Smooth muscle cell (in vitro differentiated cells): Measurements from ENCODE around the gene RAB32. TPM values are rescaled to one million over a fixed set of nuclear protein-coding genes. Genes with fewer than 3 reads are reported as not detected.

ENCODE experiments used
- DNase-seq: peaks from one replicate; lab custom pipeline; 2025; ENCODE audit not compliant: unreplicated experiment; lab: John Stamatoyannopoulos, UW
- H2AFZ ChIP-seq: fragments of 200-600 bp; sonication (generic); 2 replicates; pipeline ENCODE4 v1.6.0; 2016; ENCODE audit warnings: antibody characterized with exemption, low read depth, mild to moderate bottlenecking
- H3F3A ChIP-seq: fragments of 200-600 bp; sonication (generic); 2 replicates; pipeline ENCODE4 v1.6.0; 2017; ENCODE audit warnings: antibody characterized with exemption, low read depth
- H3K27ac ChIP-seq: fragments of 200-600 bp; sonication (generic); 2 replicates; pipeline ENCODE4 v1.5.1; 2016; ENCODE audit warnings: low read depth, mild to moderate bottlenecking
- H3K27me3 ChIP-seq: fragments of 200-600 bp; sonication (generic); 2 replicates; pipeline ENCODE4 v1.6.1; 2016; ENCODE audit warnings: low read depth, mild to moderate bottlenecking
- H3K36me3 ChIP-seq: fragments of 200-600 bp; sonication (generic); 2 replicates; pipeline ENCODE4 v1.5.1; 2016; ENCODE audit warnings: low read depth
- H3K4me1 ChIP-seq: fragments of 200-600 bp; sonication (generic); 2 replicates; pipeline ENCODE4 v1.5.1; 2016; ENCODE audit warnings: low read depth
- H3K4me2 ChIP-seq: fragments of 200-600 bp; sonication (generic); 2 replicates; pipeline ENCODE4 v1.6.0; 2016; ENCODE audit warnings: mild to moderate bottlenecking
- H3K4me3 ChIP-seq: fragments of 200-600 bp; sonication (generic); 2 replicates; pipeline ENCODE4 v1.5.1; 2016; ENCODE audit warnings: mild to moderate bottlenecking
- H3K79me2 ChIP-seq: fragments of 200-600 bp; sonication (generic); 2 replicates; pipeline ENCODE4 v1.6.0; 2016; ENCODE audit warnings: low read depth, mild to moderate bottlenecking
- H3K9ac ChIP-seq: fragments of 200-600 bp; sonication (generic); 2 replicates; pipeline ENCODE4 v1.6.0; 2016; ENCODE audit warnings: low read depth
- H3K9me3 ChIP-seq: fragments of 200-600 bp; sonication (generic); replicated peaks from 2 replicates; pipeline ENCODE4 v1.5.1; 2016; ENCODE audit warnings: low read depth
- H4K20me1 ChIP-seq: fragments of 200-600 bp; sonication (generic); 2 replicates; pipeline ENCODE4 v1.6.0; 2016; ENCODE audit warnings: low read depth
- WGBS: methylation state at CpG from one replicate; pipeline ENCODE4 v1.1.7; 2016; ENCODE audit warnings: low lambda C conversion rate; 5-methylcytosine and 5-hydroxymethylcytosine counted together
- polyA plus RNA-seq: library from polyadenylated mRNA; unstranded; fragments of >200 nt; fragmentation: Nextera tagmentation; extraction: Ambion mirVana; gene quantifications from 2 replicates; pipeline ENCODE4 v1.2.1, GENCODE V29; 2016
- total RNA-seq: library from RNA; depleted of rRNA; stranded (reverse); fragments of >200 nt; gene quantifications from 2 replicates; pipeline ENCODE4 v1.2.3, GENCODE V29; 2014
- TF ChIP-seq, protein P1 (sequence below): fragments of 200-600 bp; sonication (generic); IDR thresholded peaks from 2 replicates; pipeline ENCODE4 v1.5.1; 2017; ENCODE audit warnings: borderline replicate concordance, mild to moderate bottlenecking, antibody characterized with exemption; ENCODE audit not compliant: insufficient read depth, poor library complexity, severe bottlenecking

RAB32 gene
- total and polyA plus RNA-seq, 2 experiments from 2014 or later: 154 to 316 TPM

DNA sequence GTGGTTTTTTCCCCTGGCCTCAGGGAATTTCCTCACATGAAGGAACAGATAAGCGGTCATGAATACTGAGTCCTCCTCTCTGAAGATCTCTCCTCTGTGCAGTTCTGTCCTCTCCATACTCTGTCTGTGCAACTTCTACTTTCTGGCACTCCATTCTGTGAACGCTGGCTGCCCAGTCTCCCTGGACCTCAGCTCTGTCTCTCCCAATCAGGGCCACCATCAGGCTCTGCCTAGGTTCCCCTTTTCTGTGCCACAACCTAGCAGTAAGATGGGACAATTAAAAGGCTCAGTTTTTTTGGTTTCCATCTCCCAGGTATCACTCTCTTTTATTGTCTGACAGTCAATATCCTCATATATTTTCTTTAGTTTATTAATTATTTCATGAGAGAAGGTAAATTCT, 50.4 kb downstream of the RAB32 start:
- no peak overlapping the region for H3K4me2 ChIP-seq
- H3K4me1 ChIP-seq: no peaks in the 10 kb centered on the region
- WGBS: 90% methylated on average over 2 of the region's 2 CpGs
- TF ChIP-seq, protein P1, sequence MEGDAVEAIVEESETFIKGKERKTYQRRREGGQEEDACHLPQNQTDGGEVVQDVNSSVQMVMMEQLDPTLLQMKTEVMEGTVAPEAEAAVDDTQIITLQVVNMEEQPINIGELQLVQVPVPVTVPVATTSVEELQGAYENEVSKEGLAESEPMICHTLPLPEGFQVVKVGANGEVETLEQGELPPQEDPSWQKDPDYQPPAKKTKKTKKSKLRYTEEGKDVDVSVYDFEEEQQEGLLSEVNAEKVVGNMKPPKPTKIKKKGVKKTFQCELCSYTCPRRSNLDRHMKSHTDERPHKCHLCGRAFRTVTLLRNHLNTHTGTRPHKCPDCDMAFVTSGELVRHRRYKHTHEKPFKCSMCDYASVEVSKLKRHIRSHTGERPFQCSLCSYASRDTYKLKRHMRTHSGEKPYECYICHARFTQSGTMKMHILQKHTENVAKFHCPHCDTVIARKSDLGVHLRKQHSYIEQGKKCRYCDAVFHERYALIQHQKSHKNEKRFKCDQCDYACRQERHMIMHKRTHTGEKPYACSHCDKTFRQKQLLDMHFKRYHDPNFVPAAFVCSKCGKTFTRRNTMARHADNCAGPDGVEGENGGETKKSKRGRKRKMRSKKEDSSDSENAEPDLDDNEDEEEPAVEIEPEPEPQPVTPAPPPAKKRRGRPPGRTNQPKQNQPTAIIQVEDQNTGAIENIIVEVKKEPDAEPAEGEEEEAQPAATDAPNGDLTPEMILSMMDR: no peak
- H3K9me3 ChIP-seq: no peaks in the 10 kb centered on the region
- no peak overlapping the region for H3K9ac ChIP-seq
- no peaks in the 10 kb centered on the region for H3K36me3 ChIP-seq
- no peak overlapping the region for H2AFZ ChIP-seq
- H3K79me2 ChIP-seq: no peaks in the 10 kb centered on the region
- H3K27me3 ChIP-seq: no peaks in the 10 kb centered on the region
- DNase-seq: no peak
- H3K27ac ChIP-seq: no peak overlapping the region
- no peaks in the 10 kb centered on the region for H3F3A ChIP-seq
- no peak overlapping the region for H3K4me3 ChIP-seq
- H4K20me1 ChIP-seq: no peaks in the 10 kb centered on the region

DNA sequence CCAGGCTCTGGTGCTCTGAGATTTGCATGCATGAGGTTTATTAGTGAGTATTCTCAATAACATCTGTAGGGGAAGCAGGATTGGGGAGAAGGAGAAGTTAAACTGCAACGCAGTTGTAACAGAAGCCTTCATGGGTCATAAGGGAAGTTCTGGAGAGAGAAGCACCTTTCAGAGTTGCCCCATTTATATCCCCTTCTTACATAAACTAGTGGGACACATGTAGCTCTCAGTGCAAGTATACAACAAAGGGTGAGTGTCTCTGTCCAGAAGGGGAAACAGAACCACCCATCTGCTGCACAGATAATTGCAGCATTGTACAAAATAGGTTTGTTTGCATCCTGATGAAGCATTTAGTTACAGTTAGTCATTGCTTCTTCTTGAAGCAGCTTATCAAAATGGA, 50.9 kb downstream of the RAB32 start:
- Histone ChIP-seq H3F3A (no peaks in the 10 kb centered on the region), H2AFZ (no peak overlapping the region), H3K4me3 (no peak overlapping the region), H3K27me3 (no peaks in the 10 kb centered on the region), H3K4me2 (no peak overlapping the region), H3K9ac (no peak overlapping the region), H4K20me1 (no peaks in the 10 kb centered on the region), H3K9me3 (no peaks in the 10 kb centered on the region), H3K36me3 (no peaks in the 10 kb centered on the region), H3K79me2 (no peaks in the 10 kb centered on the region), H3K4me1 (peaks cover 3% of the 10 kb centered on the region), H3K27ac (no peak overlapping the region)
- DNase-seq: no peak
- TF ChIP-seq, protein P1: no peak
- WGBS: 88% methylated on average over 1 of the region's 1 CpG

DNA sequence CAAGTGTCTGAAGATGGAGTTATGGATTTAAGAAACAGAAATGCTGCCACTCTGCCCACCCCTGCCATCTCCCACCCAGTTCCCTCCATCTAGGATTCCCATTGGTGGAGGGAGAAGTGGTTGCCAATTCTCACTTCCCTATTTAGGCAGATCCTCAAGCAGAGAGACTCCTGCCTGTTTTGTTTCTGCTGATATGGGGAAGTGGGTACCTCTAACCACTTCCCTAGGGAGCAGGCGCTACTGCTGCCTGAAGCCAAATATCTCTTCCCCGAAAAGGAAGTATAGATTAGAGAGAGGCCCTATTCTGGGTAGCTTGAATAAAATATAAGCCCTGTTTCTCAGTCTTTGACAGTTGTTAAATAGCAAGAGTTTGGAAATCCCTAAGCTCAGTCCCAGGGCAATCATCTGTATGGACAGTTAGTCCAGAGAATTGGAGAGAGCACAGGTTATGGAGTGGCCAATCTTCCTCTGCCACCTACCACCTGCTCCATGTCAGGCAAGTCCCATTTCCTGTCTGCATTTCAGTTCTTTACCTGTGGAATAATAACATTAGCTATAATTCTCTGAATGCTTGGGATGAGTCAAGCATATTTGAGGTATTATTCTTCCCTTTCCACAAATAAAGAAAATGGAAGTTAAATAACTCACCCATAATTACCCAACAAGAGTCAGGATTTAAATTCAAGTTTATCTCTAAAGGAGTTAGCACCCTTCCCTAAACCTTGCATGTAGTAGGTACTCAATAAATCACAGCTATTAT, 52.5 kb downstream of the RAB32 start:
- TF ChIP-seq, protein P1: no peak
- no peak for DNase-seq
- Histone ChIP-seq H3K27me3 (no peaks in the 10 kb centered on the region), H3K4me2 (no peak overlapping the region), H3K36me3 (no peaks in the 10 kb centered on the region), H3K79me2 (no peaks in the 10 kb centered on the region), H3K9ac (no peak overlapping the region), H3K9me3 (no peaks in the 10 kb centered on the region), H3K4me3 (no peak overlapping the region), H3K27ac (no peak overlapping the region), H3K4me1 (peaks cover 3% of the 10 kb centered on the region), H4K20me1 (no peaks in the 10 kb centered on the region), H2AFZ (no peak overlapping the region), H3F3A (no peaks in the 10 kb centered on the region)
- 42% methylated on average over 2 of the region's 2 CpGs for WGBS
